HepG2 (cell line): ENCODE measurements around the gene IPP. TPM values are rescaled to one million over a fixed set of nuclear protein-coding genes. Genes with fewer than 3 reads are reported as not detected.

Experiments
- ARNT ChIP-seq: fragments of 450-650 bp; IDR thresholded peaks from 2 replicates; pipeline ENCODE4 v1.6.1; 2017
- CENPX ChIP-seq: sonication (generic); formaldehyde crosslinking; IDR thresholded peaks from 2 replicates; pipeline ENCODE4 v1.9.0; 2021; ENCODE audit warnings: mild to moderate bottlenecking, missing genetic modification reagents, moderate library complexity
- FOXM1 ChIP-seq: sonication (generic); formaldehyde crosslinking; IDR thresholded peaks from 2 replicates; pipeline ENCODE4 v1.5.0; 2020; ENCODE audit warnings: missing genetic modification reagents
- HDAC2 ChIP-seq: sonication (generic); formaldehyde crosslinking; IDR thresholded peaks from 2 replicates; pipeline ENCODE4 v1.4.0; 2020; ENCODE audit warnings: missing genetic modification reagents
- HDAC6 ChIP-seq: fragments of 200-600 bp; sonication (generic); IDR thresholded peaks from 2 replicates; pipeline ENCODE4 v1.7.0; 2017; ENCODE audit warnings: mild to moderate bottlenecking, antibody characterized with exemption, low read length, low read depth
- KAT8 ChIP-seq: IDR thresholded peaks from 2 replicates; pipeline ENCODE4 v1.6.1; 2016; ENCODE audit warnings: missing genetic modification reagents, missing compliant biosample characterization
- MAZ ChIP-seq, 2 experiments: sonication (generic) in 1 of 2; formaldehyde crosslinking in 1 of 2; IDR thresholded peaks; 2 replicates each; pipeline versions ENCODE4 v1.5.0 to v1.6.1; 2012 to 2020; ENCODE audit warnings: low read depth in 2 of 2, mild to moderate bottlenecking in 2 of 2, borderline replicate concordance in 1 of 2, improper control_type of control experiment in 1 of 2, low read length in 1 of 2, missing genetic modification reagents in 1 of 2, moderate library complexity in 1 of 2
- PHF8 ChIP-seq: sonication (generic); formaldehyde crosslinking; IDR thresholded peaks from 2 replicates; pipeline ENCODE4 v1.5.0; 2020; ENCODE audit warnings: missing genetic modification reagents
- REL ChIP-seq: sonication (generic); formaldehyde crosslinking; conservative IDR thresholded peaks from 2 replicates; pipeline ENCODE4 v1.8.0; 2022; ENCODE audit warnings: mild to moderate bottlenecking, missing genetic modification reagents, moderate library complexity
- SALL2 ChIP-seq: sonication (generic); formaldehyde crosslinking; IDR thresholded peaks from 2 replicates; pipeline ENCODE4 v1.8.1; 2023; ENCODE audit warnings: mild to moderate bottlenecking, missing genetic modification reagents, inconsistent platforms
- TBL1XR1 ChIP-seq: fragments of 150-350 bp; IDR thresholded peaks from 2 replicates; pipeline ENCODE4 v1.6.1; 2014; ENCODE audit warnings: borderline replicate concordance, low read length; ENCODE audit not compliant: partially characterized antibody
- ZNF781 ChIP-seq: sonication (generic); formaldehyde crosslinking; IDR thresholded peaks from 2 replicates; pipeline ENCODE4 v1.5.1; 2020; ENCODE audit warnings: borderline replicate concordance, mild to moderate bottlenecking, missing genetic modification reagents; ENCODE audit errors: not compliant biosample characterization
- polyA plus RNA-seq, 8 experiments: library from polyadenylated mRNA; depleted of rRNA in 3 of 8; stranded (reverse) in 7 of 8; unstranded in 1 of 8; fragments of >200 nt; fragmentation: Illumina TruSeq in 4 of 8; extraction: Trizol in 4 of 8; gene quantifications; 2 replicates each; pipeline versions ENCODE4 v1.2.1 to v1.2.3, GENCODE V29; 2011 to 2016; ENCODE audit warnings: low read depth in 4 of 8, missing spikeins in 1 of 8, mixed read lengths in 1 of 8; ENCODE audit not compliant: insufficient read depth in 1 of 8
- total RNA-seq, 5 experiments: library from RNA; depleted of rRNA; stranded (reverse); fragments of >200 nt; fragmentation: Illumina TruSeq; extraction: Trizol; gene quantifications; 2 replicates each; pipeline ENCODE4 v1.2.3, GENCODE V29; 2016; ENCODE audit warnings: low read depth in 1 of 5
- TF ChIP-seq, protein P1 (sequence below): sonication (generic); formaldehyde crosslinking; IDR thresholded peaks from 2 replicates; pipeline ENCODE4 v1.4.0; 2020; ENCODE audit warnings: missing genetic modification reagents
- TF ChIP-seq, protein P2 (sequence below): sonication (generic); formaldehyde crosslinking; IDR thresholded peaks from 2 replicates; pipeline ENCODE4 v1.5.0; 2020; ENCODE audit warnings: mild to moderate bottlenecking, missing genetic modification reagents, moderate library complexity
- TF ChIP-seq, protein P3 (sequence below): sonication (generic); formaldehyde crosslinking; IDR thresholded peaks from 2 replicates; pipeline ENCODE4 v1.5.1; 2020; ENCODE audit warnings: missing genetic modification reagents, mild to moderate bottlenecking, borderline replicate concordance
- TF ChIP-seq, protein P4 (sequence below): sonication (generic); formaldehyde crosslinking; IDR thresholded peaks from 2 replicates; pipeline ENCODE4 v1.4.0; 2020; ENCODE audit warnings: missing genetic modification reagents
- TF ChIP-seq, protein P5 (sequence below): sonication (generic); formaldehyde crosslinking; IDR thresholded peaks from 2 replicates; pipeline ENCODE4 v1.4.0; 2020; ENCODE audit warnings: missing genetic modification reagents

IPP gene
- total and polyA plus RNA-seq, 2 of the 13 experiments (the other 11 are each of a cell fraction or from before 2014, with no cell fraction given), result 3.0 to 9.7 TPM

DNA sequence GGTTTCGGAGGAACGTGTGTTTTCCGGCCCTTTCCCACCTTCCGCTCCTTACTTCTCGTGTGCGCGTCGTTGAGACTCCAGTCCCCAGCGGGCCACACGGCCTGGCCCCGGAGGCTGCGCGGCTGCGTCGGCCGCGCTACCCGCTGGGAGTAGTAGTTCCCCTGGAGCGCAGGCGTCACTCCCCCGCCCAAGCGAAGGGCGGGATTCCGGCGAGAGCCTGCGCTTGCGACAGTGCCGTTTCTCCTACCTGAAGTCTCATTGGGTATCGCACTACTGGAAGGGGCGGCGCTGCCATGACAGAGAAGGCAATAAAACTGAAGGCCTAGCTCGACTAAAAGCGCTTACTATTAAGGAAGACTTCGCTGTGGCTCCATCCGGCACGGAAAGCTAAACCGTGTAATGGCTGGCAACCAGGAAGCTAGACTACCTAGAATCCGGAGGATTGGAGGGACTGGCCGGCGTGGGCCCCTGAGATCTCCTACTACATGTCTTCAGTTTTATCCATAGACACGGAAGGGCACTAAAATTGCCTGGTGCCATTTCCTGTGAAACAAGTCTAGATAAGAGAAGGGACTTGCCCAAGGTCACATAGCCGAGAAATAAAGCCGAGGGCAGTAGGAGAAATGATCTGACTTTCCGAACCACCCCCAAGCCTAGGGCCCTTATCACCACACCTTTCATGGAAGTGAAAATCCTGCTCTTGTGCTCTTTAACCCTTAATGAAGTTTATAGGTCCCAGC lies 63.3 kb downstream of the IPP start (continued):
- TF ChIP-seq, protein P1, sequence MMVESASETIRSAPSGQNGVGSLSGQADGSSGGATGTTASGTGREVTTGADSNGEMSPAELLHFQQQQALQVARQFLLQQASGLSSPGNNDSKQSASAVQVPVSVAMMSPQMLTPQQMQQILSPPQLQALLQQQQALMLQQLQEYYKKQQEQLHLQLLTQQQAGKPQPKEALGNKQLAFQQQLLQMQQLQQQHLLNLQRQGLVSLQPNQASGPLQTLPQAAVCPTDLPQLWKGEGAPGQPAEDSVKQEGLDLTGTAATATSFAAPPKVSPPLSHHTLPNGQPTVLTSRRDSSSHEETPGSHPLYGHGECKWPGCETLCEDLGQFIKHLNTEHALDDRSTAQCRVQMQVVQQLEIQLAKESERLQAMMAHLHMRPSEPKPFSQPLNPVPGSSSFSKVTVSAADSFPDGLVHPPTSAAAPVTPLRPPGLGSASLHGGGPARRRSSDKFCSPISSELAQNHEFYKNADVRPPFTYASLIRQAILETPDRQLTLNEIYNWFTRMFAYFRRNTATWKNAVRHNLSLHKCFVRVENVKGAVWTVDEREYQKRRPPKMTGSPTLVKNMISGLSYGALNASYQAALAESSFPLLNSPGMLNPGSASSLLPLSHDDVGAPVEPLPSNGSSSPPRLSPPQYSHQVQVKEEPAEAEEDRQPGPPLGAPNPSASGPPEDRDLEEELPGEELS (CRISPR knock-in tag), result no peak
- peak; percentile 27 for TF ChIP-seq PHF8 (CRISPR knock-in tag)
- no peak for TF ChIP-seq ARNT
- TF ChIP-seq, protein P2, sequence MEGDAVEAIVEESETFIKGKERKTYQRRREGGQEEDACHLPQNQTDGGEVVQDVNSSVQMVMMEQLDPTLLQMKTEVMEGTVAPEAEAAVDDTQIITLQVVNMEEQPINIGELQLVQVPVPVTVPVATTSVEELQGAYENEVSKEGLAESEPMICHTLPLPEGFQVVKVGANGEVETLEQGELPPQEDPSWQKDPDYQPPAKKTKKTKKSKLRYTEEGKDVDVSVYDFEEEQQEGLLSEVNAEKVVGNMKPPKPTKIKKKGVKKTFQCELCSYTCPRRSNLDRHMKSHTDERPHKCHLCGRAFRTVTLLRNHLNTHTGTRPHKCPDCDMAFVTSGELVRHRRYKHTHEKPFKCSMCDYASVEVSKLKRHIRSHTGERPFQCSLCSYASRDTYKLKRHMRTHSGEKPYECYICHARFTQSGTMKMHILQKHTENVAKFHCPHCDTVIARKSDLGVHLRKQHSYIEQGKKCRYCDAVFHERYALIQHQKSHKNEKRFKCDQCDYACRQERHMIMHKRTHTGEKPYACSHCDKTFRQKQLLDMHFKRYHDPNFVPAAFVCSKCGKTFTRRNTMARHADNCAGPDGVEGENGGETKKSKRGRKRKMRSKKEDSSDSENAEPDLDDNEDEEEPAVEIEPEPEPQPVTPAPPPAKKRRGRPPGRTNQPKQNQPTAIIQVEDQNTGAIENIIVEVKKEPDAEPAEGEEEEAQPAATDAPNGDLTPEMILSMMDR, result no peak
- peak; percentile 99 for TF ChIP-seq MAZ (IDR thresholded peaks at IDR 0.05; ENCODE audit: borderline replicate concordance, low read depth, low read length)
- TF ChIP-seq MAZ (CRISPR knock-in tag; IDR thresholded peaks at IDR 0.05; ENCODE audit: low read depth), result peak; percentile 36; the same call in 1 of the 2 replicates
- TF ChIP-seq HDAC2, result no peak
- TF ChIP-seq KAT8 (CRISPR knock-in tag), result peak; percentile 81; the same call in 1 of the 2 replicates
- TF ChIP-seq, protein P3, sequence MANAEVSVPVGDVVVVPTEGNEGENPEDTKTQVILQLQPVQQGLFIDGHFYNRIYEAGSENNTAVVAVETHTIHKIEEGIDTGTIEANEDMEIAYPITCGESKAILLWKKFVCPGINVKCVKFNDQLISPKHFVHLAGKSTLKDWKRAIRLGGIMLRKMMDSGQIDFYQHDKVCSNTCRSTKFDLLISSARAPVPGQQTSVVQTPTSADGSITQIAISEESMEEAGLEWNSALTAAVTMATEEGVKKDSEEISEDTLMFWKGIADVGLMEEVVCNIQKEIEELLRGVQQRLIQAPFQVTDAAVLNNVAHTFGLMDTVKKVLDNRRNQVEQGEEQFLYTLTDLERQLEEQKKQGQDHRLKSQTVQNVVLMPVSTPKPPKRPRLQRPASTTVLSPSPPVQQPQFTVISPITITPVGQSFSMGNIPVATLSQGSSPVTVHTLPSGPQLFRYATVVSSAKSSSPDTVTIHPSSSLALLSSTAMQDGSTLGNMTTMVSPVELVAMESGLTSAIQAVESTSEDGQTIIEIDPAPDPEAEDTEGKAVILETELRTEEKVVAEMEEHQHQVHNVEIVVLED (CRISPR knock-in tag), result peak; percentile 96
- no peak for TF ChIP-seq CENPX (CRISPR knock-in tag)
- no peak for TF ChIP-seq REL
- TF ChIP-seq SALL2 (CRISPR knock-in tag), result peak; percentile 63
- no peak for TF ChIP-seq HDAC6
- TF ChIP-seq, protein P4, sequence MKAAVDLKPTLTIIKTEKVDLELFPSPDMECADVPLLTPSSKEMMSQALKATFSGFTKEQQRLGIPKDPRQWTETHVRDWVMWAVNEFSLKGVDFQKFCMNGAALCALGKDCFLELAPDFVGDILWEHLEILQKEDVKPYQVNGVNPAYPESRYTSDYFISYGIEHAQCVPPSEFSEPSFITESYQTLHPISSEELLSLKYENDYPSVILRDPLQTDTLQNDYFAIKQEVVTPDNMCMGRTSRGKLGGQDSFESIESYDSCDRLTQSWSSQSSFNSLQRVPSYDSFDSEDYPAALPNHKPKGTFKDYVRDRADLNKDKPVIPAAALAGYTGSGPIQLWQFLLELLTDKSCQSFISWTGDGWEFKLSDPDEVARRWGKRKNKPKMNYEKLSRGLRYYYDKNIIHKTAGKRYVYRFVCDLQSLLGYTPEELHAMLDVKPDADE (CRISPR knock-in tag), result no peak
- peak; percentile 76 for TF ChIP-seq ZNF781 (CRISPR knock-in tag)
- TF ChIP-seq, protein P5, sequence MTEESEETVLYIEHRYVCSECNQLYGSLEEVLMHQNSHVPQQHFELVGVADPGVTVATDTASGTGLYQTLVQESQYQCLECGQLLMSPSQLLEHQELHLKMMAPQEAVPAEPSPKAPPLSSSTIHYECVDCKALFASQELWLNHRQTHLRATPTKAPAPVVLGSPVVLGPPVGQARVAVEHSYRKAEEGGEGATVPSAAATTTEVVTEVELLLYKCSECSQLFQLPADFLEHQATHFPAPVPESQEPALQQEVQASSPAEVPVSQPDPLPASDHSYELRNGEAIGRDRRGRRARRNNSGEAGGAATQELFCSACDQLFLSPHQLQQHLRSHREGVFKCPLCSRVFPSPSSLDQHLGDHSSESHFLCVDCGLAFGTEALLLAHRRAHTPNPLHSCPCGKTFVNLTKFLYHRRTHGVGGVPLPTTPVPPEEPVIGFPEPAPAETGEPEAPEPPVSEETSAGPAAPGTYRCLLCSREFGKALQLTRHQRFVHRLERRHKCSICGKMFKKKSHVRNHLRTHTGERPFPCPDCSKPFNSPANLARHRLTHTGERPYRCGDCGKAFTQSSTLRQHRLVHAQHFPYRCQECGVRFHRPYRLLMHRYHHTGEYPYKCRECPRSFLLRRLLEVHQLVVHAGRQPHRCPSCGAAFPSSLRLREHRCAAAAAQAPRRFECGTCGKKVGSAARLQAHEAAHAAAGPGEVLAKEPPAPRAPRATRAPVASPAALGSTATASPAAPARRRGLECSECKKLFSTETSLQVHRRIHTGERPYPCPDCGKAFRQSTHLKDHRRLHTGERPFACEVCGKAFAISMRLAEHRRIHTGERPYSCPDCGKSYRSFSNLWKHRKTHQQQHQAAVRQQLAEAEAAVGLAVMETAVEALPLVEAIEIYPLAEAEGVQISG (CRISPR knock-in tag), result peak; percentile 86
- peak; percentile 62 for TF ChIP-seq TBL1XR1
- no peak for TF ChIP-seq FOXM1
